ENCODE data around the gene USP4.

DNA sequence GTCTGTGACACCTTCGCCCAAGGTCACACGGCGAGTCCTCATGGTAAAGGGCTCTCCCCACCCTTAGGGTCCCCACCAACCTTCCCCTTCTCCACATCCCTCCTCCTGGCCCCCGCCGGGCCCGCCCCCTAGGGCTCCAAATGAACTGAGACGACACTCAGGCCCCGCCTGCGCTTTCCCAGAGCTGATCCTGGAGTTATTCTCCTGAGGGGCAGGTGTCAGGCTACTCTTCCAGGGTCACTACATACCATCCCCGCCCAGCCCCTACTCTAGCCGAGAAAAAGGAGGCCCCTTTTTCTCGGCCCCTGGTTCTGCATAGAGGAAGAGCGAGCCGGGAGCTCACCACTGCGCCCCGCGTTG is 292 bp downstream of the USP4 start:
- TF ChIP-seq, protein P1, sequence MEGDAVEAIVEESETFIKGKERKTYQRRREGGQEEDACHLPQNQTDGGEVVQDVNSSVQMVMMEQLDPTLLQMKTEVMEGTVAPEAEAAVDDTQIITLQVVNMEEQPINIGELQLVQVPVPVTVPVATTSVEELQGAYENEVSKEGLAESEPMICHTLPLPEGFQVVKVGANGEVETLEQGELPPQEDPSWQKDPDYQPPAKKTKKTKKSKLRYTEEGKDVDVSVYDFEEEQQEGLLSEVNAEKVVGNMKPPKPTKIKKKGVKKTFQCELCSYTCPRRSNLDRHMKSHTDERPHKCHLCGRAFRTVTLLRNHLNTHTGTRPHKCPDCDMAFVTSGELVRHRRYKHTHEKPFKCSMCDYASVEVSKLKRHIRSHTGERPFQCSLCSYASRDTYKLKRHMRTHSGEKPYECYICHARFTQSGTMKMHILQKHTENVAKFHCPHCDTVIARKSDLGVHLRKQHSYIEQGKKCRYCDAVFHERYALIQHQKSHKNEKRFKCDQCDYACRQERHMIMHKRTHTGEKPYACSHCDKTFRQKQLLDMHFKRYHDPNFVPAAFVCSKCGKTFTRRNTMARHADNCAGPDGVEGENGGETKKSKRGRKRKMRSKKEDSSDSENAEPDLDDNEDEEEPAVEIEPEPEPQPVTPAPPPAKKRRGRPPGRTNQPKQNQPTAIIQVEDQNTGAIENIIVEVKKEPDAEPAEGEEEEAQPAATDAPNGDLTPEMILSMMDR (IDR thresholded peaks at IDR 0.05; ENCODE audit: low read length): no peak
- TF ChIP-seq EZH2phosphoT487 (IDR thresholded peaks at IDR 0.05; ENCODE audit: low read length) (no peak), EZH2 (optimal IDR thresholded peaks at IDR 0.05; ENCODE audit: low read depth, low read length) (no peak)
